ENCODE results near the gene CWC27. TPM values are rescaled to one million over a fixed set of nuclear protein-coding genes. Genes with fewer than 3 reads are reported as not detected.

CWC27 gene
- total and polyA plus RNA-seq, 7 donors = 16.0 to 31.2 (median 19.3) TPM

DNA sequence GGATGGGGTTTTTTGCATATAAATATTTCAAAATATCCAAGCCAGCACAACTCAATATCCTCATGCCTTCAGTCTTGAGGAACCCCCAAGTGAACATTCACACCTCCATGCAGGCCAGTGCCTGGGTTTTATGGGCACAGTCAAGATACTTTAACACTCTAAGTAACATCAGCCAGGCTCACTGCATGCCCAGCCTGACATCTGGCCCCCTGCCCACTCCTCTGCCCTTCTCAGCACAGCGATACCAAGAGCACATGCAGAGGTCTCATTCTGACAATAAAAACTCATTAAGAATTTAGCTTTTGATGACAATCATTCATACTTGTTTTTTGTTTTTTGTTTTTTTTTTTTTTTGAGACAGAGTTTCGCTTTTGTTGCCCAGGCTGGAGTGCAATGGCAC lies 250.0 kb downstream of the CWC27 start:
- no peaks in the 10 kb centered on the region for H3K9me3 ChIP-seq
- no peak overlapping the region for H3K27ac ChIP-seq
- DNase-seq = no peak
- intact Hi-C loops (cut with DNase I) = no loop called here
- no peaks in the 10 kb centered on the region for H3K4me1 ChIP-seq
- WGBS, 3 donors = 65 to 83% (median 68%) methylated on average over 2 of the region's 2 CpGs
- TF ChIP-seq, protein P1, sequence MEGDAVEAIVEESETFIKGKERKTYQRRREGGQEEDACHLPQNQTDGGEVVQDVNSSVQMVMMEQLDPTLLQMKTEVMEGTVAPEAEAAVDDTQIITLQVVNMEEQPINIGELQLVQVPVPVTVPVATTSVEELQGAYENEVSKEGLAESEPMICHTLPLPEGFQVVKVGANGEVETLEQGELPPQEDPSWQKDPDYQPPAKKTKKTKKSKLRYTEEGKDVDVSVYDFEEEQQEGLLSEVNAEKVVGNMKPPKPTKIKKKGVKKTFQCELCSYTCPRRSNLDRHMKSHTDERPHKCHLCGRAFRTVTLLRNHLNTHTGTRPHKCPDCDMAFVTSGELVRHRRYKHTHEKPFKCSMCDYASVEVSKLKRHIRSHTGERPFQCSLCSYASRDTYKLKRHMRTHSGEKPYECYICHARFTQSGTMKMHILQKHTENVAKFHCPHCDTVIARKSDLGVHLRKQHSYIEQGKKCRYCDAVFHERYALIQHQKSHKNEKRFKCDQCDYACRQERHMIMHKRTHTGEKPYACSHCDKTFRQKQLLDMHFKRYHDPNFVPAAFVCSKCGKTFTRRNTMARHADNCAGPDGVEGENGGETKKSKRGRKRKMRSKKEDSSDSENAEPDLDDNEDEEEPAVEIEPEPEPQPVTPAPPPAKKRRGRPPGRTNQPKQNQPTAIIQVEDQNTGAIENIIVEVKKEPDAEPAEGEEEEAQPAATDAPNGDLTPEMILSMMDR (IDR thresholded peaks at IDR 0.05) = no peak
- ATAC-seq = no peak
- no peaks in the 10 kb centered on the region for H3K27me3 ChIP-seq (ENCODE audit: insufficient read depth in 3 of 3, low read length in 2 of 3)
- H3K36me3 ChIP-seq (ENCODE audit: insufficient read depth in 1 of 2, low read depth in 1 of 2) = no peaks in the 10 kb centered on the region
- H3K4me3 ChIP-seq = no peak overlapping the region

DNA sequence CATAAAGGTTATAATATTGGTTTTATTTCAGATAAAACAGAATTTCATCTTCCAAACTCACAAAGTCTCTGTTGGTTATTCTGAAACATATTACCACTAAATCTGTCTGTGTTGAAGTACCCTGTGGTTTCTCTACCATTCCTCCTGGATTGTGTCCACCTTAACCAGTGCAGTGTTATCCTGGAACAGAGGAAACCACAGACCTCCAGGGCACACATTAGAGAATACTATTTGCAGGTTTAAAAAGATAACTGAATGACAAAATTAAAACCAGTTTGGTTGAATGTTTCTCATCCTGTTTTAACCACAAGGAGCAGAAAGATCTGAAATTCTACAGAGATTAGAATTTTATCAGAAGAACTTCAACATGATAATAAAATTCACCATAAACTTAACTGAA lies 251.8 kb downstream of the CWC27 start:
- intact Hi-C loops (cut with DNase I) = no loop called here

DNA sequence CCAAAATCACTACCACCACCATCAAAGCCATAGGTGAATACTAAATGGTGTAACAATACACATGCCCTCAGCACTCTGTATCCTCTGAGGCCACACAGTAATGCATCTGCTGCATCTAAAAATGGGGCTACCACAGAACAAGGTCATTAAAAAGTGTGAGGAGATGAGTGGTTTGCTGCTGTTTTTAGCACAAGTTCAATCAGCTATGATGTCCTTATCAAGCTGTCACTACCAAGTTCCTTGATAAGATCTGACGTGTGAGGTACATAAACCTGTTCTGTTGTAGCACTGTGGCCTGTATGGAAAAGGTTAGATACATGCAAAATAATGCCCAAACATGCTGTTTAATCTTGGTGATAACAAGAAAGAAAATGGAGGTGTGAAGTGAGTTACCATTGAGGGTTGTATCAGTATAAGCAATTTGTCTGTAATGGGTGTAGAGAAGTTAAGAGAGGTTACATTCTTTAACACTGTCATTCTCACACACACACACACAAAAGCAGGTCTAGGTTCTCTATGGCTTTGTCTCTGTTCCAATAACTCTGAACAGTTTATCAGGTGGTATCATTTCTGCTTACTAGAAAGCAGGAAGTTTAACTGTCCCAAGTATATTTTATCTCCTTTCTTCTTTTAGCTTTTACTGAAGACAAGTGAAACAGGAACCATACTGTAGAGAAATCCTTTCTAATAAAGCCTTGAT lies 252.9 kb downstream of the CWC27 start:
- ATAC-seq = no peak
- Histone ChIP-seq H3K27me3 (ENCODE audit: insufficient read depth in 3 of 3, low read length in 2 of 3) (no peaks in the 10 kb centered on the region), H3K27ac (no peak overlapping the region), H3K36me3 (ENCODE audit: insufficient read depth in 1 of 2, low read depth in 1 of 2) (no peaks in the 10 kb centered on the region), H3K4me1 (no peaks in the 10 kb centered on the region), H3K9me3 (no peaks in the 10 kb centered on the region), H3K4me3 (no peak overlapping the region)
- TF ChIP-seq, protein P1 (IDR thresholded peaks at IDR 0.05) = no peak
- 87 to 92% (median 91%) methylated on average over 1 of the region's 1 CpG for WGBS, 3 donors
- intact Hi-C loops (cut with DNase I) = no loop called here
- DNase-seq = no peak

More for the DNA sequence above, 251.8 kb downstream of the CWC27 start:
- TF ChIP-seq, protein P1 (IDR thresholded peaks at IDR 0.05) = no peak
- no peak for DNase-seq
- ATAC-seq = no peak
- Histone ChIP-seq H3K4me1 (no peaks in the 10 kb centered on the region), H3K9me3 (no peaks in the 10 kb centered on the region), H3K27ac (no peak overlapping the region), H3K4me3 (no peak overlapping the region), H3K27me3 (ENCODE audit: insufficient read depth in 3 of 3, low read length in 2 of 3) (no peaks in the 10 kb centered on the region), H3K36me3 (ENCODE audit: insufficient read depth in 1 of 2, low read depth in 1 of 2) (no peaks in the 10 kb centered on the region)

GRCh38 chr5:65022932-65023331 lies 254.2 kb downstream of the CWC27 start:
- H3K36me3 ChIP-seq (ENCODE audit: insufficient read depth in 1 of 2, low read depth in 1 of 2) = no peaks in the 10 kb centered on the region
- intact Hi-C loops (cut with DNase I) = no loop called here
- DNase-seq (no peak), ATAC-seq (no peak)
- no peaks in the 10 kb centered on the region for H3K4me1 ChIP-seq
- TF ChIP-seq, protein P1 (IDR thresholded peaks at IDR 0.05) = no peak
- H3K9me3 ChIP-seq = no peaks in the 10 kb centered on the region
- no peaks in the 10 kb centered on the region for H3K27me3 ChIP-seq (ENCODE audit: insufficient read depth in 3 of 3, low read length in 2 of 3)
- H3K27ac ChIP-seq = no peak overlapping the region
- no peak overlapping the region for H3K4me3 ChIP-seq

- no peaks in the 10 kb centered on the region for H3K36me3 ChIP-seq (ENCODE audit: insufficient read depth in 1 of 2, low read depth in 1 of 2)
- ATAC-seq = no peak
- H3K9me3 ChIP-seq = no peaks in the 10 kb centered on the region
- intact Hi-C loops (cut with DNase I) = no loop called here
- 76 to 88% (median 77%) methylated on average over 1 of the region's 1 CpG for WGBS, 3 donors
- H3K4me3 ChIP-seq = no peak overlapping the region
- TF ChIP-seq, protein P1 (IDR thresholded peaks at IDR 0.05) = no peak
- H3K27ac ChIP-seq = no peak overlapping the region
- DNase-seq = no peak
- no peaks in the 10 kb centered on the region for H3K4me1 ChIP-seq
- H3K27me3 ChIP-seq (ENCODE audit: insufficient read depth in 3 of 3, low read length in 2 of 3) = no peaks in the 10 kb centered on the region
These were observed 256.0 kb downstream of the CWC27 start for GRCh38 chr5:65024681-65025080.

All from psoas muscle (tissue), 8 donors.